Right renal cortex interstitium (tissue), 3 donors: ENCODE data around the gene CALML3. TPM values are rescaled to one million over a fixed set of nuclear protein-coding genes. Genes with fewer than 3 reads are reported as not detected.

Experiments used
- polyA plus RNA-seq, 3 donors: library from polyadenylated mRNA; unstranded; fragments of 120-200 nt; gene quantifications; one replicate each; pipeline ENCODE4 v1.2.1, GENCODE V29; 2013; ENCODE audit not compliant: insufficient read length in 3 of 3

CALML3 gene
- polyA plus RNA-seq, 3 donors: 0.10 TPM; not detected in 2

Other genes starting within 250 kb of the CALML3 start
- gene UCN3, start 160.0 kb upstream of the CALML3 start, polyA plus RNA-seq: 1 to 10 TPM; 2.0 to 2.9 (median 2.4) TPM
- gene TUBAL3, start 120.1 kb upstream of the CALML3 start, polyA plus RNA-seq: under 1 TPM; 0.19 to 0.45 (median 0.43) TPM
- gene NET1, start 112.4 kb upstream of the CALML3 start, polyA plus RNA-seq: 100 to 1,000 TPM; 126 to 153 (median 144) TPM
- not detected for gene CALML5, start 25.4 kb upstream of the CALML3 start, polyA plus RNA-seq
- gene ASB13, start 141.6 kb downstream of the CALML3 start, polyA plus RNA-seq: 10 to 100 TPM; 21.9 to 24.3 (median 22.4) TPM
- gene TASOR2, start 159.9 kb downstream of the CALML3 start, polyA plus RNA-seq: 10 to 100 TPM; 30.8 to 36.0 (median 33.7) TPM